H9 (cell line): ENCODE data around the gene MRPL43. TPM values are rescaled to one million over a fixed set of nuclear protein-coding genes. Genes with fewer than 3 reads are reported as not detected.

Source experiments
- DNase-seq: peaks from one replicate; pipeline ENCODE4 v3.0.0-alpha.2; 2017
- H2AFZ ChIP-seq: one replicate; pipeline ENCODE4 v1.6.1; 2013; ENCODE audit warnings: mild to moderate bottlenecking, low read length, control low read depth, moderate library complexity
- H2AK5ac ChIP-seq: 2 replicates; pipeline ENCODE4 v1.6.1; 2013; ENCODE audit warnings: low read length, control low read depth, mixed read lengths; ENCODE audit not compliant: insufficient read length
- H2BK120ac ChIP-seq: one replicate; pipeline ENCODE4 v1.6.1; 2013; ENCODE audit warnings: low read depth, mild to moderate bottlenecking, low read length, control low read depth, inconsistent platforms; ENCODE audit not compliant: poor library complexity, severe bottlenecking
- H2BK12ac ChIP-seq: 2 replicates; pipeline ENCODE4 v1.6.1; 2013; ENCODE audit warnings: low read length, control low read depth, mixed read lengths, low read depth; ENCODE audit not compliant: insufficient read length
- H2BK15ac ChIP-seq: 2 replicates; pipeline ENCODE4 v1.6.1; 2013; ENCODE audit warnings: low read depth, low read length, control low read depth
- H2BK20ac ChIP-seq: one replicate; pipeline ENCODE4 v1.6.1; 2013; ENCODE audit warnings: low read depth, mild to moderate bottlenecking, low read length, control low read depth, inconsistent platforms; ENCODE audit not compliant: poor library complexity, severe bottlenecking
- H2BK5ac ChIP-seq: 2 replicates; pipeline ENCODE4 v1.6.1; 2013; ENCODE audit warnings: low read length, control low read depth, mixed read lengths; ENCODE audit not compliant: insufficient read length
- H3K14ac ChIP-seq: 2 replicates; pipeline ENCODE4 v1.6.1; 2013; ENCODE audit warnings: low read length, control low read depth; ENCODE audit not compliant: insufficient read depth
- H3K18ac ChIP-seq: 2 replicates; pipeline ENCODE4 v1.6.1; 2013; ENCODE audit warnings: low read depth, mild to moderate bottlenecking, mixed read lengths, low read length, control low read depth; ENCODE audit not compliant: insufficient read length
- H3K23ac ChIP-seq: 2 replicates; pipeline ENCODE4 v1.6.1; 2013; ENCODE audit warnings: low read length, control low read depth, mixed read lengths, low read depth; ENCODE audit not compliant: insufficient read length
- H3K23me2 ChIP-seq: 2 replicates; pipeline ENCODE4 v1.6.1; 2013; ENCODE audit warnings: low read depth, mild to moderate bottlenecking, mixed read lengths, low read length, control low read depth; ENCODE audit not compliant: insufficient read length, poor library complexity, severe bottlenecking
- H3K27ac ChIP-seq: 2 replicates; pipeline ENCODE4 v1.5.1; 2013; ENCODE audit warnings: low read length, control low read depth, mixed read lengths, low read depth; ENCODE audit not compliant: insufficient read length
- H3K27me3 ChIP-seq: 2 replicates; pipeline ENCODE4 v1.6.1; 2013; ENCODE audit warnings: low read length, control low read depth, inconsistent platforms; ENCODE audit not compliant: insufficient read depth
- H3K4ac ChIP-seq: 2 replicates; pipeline ENCODE4 v1.6.1; 2013; ENCODE audit warnings: low read depth, mild to moderate bottlenecking, control low read depth, inconsistent platforms, low read length, moderate library complexity
- H3K4me1 ChIP-seq: 2 replicates; pipeline ENCODE4 v1.6.1; 2013; ENCODE audit warnings: low read length, control low read depth, inconsistent platforms; ENCODE audit not compliant: insufficient read depth
- H3K4me2 ChIP-seq: 2 replicates; pipeline ENCODE4 v1.6.1; 2013; ENCODE audit warnings: low read length, control low read depth, mixed read lengths; ENCODE audit not compliant: insufficient read length, insufficient read depth
- H3K56ac ChIP-seq: 2 replicates; pipeline ENCODE4 v1.6.1; 2013; ENCODE audit warnings: low read depth, mild to moderate bottlenecking, mixed read lengths, low read length, control low read depth; ENCODE audit not compliant: insufficient read length
- H3K79me1 ChIP-seq: 2 replicates; pipeline ENCODE4 v1.6.1; 2013; ENCODE audit warnings: low read depth, mild to moderate bottlenecking, moderate library complexity, low read length, control low read depth, inconsistent platforms; ENCODE audit not compliant: insufficient read depth, poor library complexity, severe bottlenecking
- H3K79me2 ChIP-seq: 2 replicates; pipeline ENCODE4 v1.6.1; 2013; ENCODE audit warnings: low read length, control low read depth, inconsistent platforms; ENCODE audit not compliant: insufficient read depth
- H3K9ac ChIP-seq: 2 replicates; pipeline ENCODE4 v1.6.1; 2013; ENCODE audit warnings: low read length, control low read depth, mixed read lengths; ENCODE audit not compliant: insufficient read length; ENCODE audit errors: extremely low read depth
- H3K9me3 ChIP-seq: one replicate; pipeline ENCODE4 v1.6.1; 2013; ENCODE audit warnings: low read depth, low read length, inconsistent platforms; ENCODE audit not compliant: control insufficient read depth
- H3T11ph ChIP-seq: one replicate; pipeline ENCODE4 v1.6.1; 2013; ENCODE audit warnings: mild to moderate bottlenecking, low read length, control low read depth, inconsistent platforms
- H4K20me1 ChIP-seq: one replicate; pipeline ENCODE4 v1.6.1; 2013; ENCODE audit not compliant: control insufficient read depth, insufficient read length, insufficient read depth
- H4K5ac ChIP-seq: 2 replicates; pipeline ENCODE4 v1.6.1; 2013; ENCODE audit warnings: low read depth, mild to moderate bottlenecking, mixed read lengths, low read length, control low read depth; ENCODE audit not compliant: insufficient read length
- H4K8ac ChIP-seq: replicated peaks from 2 replicates; pipeline ENCODE4 v1.6.1; 2013; ENCODE audit warnings: low read length, control low read depth, mixed read lengths, low read depth; ENCODE audit not compliant: insufficient read length
- H4K91ac ChIP-seq: 2 replicates; pipeline ENCODE4 v1.6.1; 2013; ENCODE audit warnings: low read depth, mild to moderate bottlenecking, moderate library complexity, mixed read lengths, low read length, control low read depth; ENCODE audit not compliant: insufficient read length
- H3K27ac Mint-ChIP-seq, 3 experiments: 2 replicates in 2 of 3; 3 replicates in 1 of 3; pipeline ENCODE4 v1.8.0; 2020 to 2021; ENCODE audit warnings: mixed read lengths in 3 of 3, mild to moderate bottlenecking in 1 of 3, moderate library complexity in 1 of 3
- H3K27me3 Mint-ChIP-seq: 2 replicates; pipeline ENCODE4 v1.8.0; 2021; ENCODE audit warnings: low read depth, mild to moderate bottlenecking, moderate library complexity, mixed read lengths
- H3K36me3 Mint-ChIP-seq, 3 experiments: 2 replicates in 2 of 3; 3 replicates in 1 of 3; pipeline ENCODE4 v1.8.0; 2020 to 2021; ENCODE audit warnings: low read depth in 3 of 3, mixed read lengths in 3 of 3; ENCODE audit not compliant: insufficient read depth in 1 of 3
- H3K4me1 Mint-ChIP-seq, 2 experiments: 2 replicates each; pipeline ENCODE4 v1.8.0; 2020; ENCODE audit warnings: mixed read lengths in 2 of 2
- H3K4me3 Mint-ChIP-seq, 2 experiments: 2 replicates in 1 of 2; 3 replicates in 1 of 2; pipeline ENCODE4 v1.8.0; 2020 to 2021; ENCODE audit warnings: mild to moderate bottlenecking in 2 of 2, mixed read lengths in 2 of 2, moderate library complexity in 1 of 2
- H3K9me3 Mint-ChIP-seq, 2 experiments: 2 replicates in 1 of 2; 3 replicates in 1 of 2; pipeline ENCODE4 v1.8.0; 2020; ENCODE audit warnings: mild to moderate bottlenecking in 2 of 2, mixed read lengths in 2 of 2, moderate library complexity in 1 of 2
- CTCF ChIP-seq: fragments of 200-600 bp; sonication (generic); conservative IDR thresholded peaks from 3 replicates; pipeline ENCODE4 v1.8.0; 2021; ENCODE audit warnings: antibody characterized with exemption, mild to moderate bottlenecking
- microRNA-seq: library from miRNA; unstranded; fragments of <30 nt; microRNA quantifications from one replicate; pipeline ENCODE4, GENCODE V29; 2020; ENCODE audit warnings: borderline microRNAs expressed
- total RNA-seq: library from RNA; stranded (reverse); gene quantifications from 2 replicates; pipeline ENCODE4 v1.2.1, GENCODE V29; 2021

Gene MRPL43
- total RNA-seq, 1 experiment from 2014 or later = 70.3 TPM

GRCh38 chr10:100939763-100940344 is 47.4 kb downstream of the MRPL43 start:
- TF ChIP-seq CTCF = no peak
- no peaks in the 10 kb centered on the region for H3K23me2 ChIP-seq
- no peaks in the 10 kb centered on the region for H3K4me1 Mint-ChIP-seq

More at GRCh38 chr10:100939763-100940344, 47.4 kb downstream of the MRPL43 start:
- Histone ChIP-seq H3K18ac (no peak overlapping the region), H3K79me2 (no peaks in the 10 kb centered on the region), H3K4me2 (no peak overlapping the region), H3T11ph (no peak overlapping the region), H2BK5ac (no peak overlapping the region), H2AK5ac (no peak overlapping the region), H3K56ac (no peak overlapping the region), H2BK15ac (no peak overlapping the region), H3K4me1 (no peaks in the 10 kb centered on the region; the same call in 1 of the 2 replicates), H3K9ac (no peak overlapping the region), H2BK20ac (no peak overlapping the region), H4K91ac (no peak overlapping the region), H3K23ac (no peak overlapping the region), H4K8ac (no peak overlapping the region), H2AFZ (no peak overlapping the region), H3K14ac (no peak overlapping the region), H4K5ac (no peak overlapping the region), H2BK120ac (no peak overlapping the region), H2BK12ac (no peak overlapping the region), H3K27me3 (no peaks in the 10 kb centered on the region), H3K79me1 (no peaks in the 10 kb centered on the region), H3K4ac (no peak overlapping the region), H3K27ac (no peak overlapping the region), H4K20me1 (no peaks in the 10 kb centered on the region), H3K9me3 (no peaks in the 10 kb centered on the region)
- peaks cover 16 to 64% (median 45%) of the 10 kb centered on the region in 3 experiments; a peak in 6 of 7 replicates for H3K36me3 Mint-ChIP-seq
- no peaks in the 10 kb centered on the region for H3K27me3 Mint-ChIP-seq
- no peaks in the 10 kb centered on the region for H3K9me3 Mint-ChIP-seq
- no peak overlapping the region for H3K4me3 Mint-ChIP-seq
- DNase-seq = no peak
- no peak overlapping the region for H3K27ac Mint-ChIP-seq

Small RNAs within 50 kb of the gene (microRNA-seq; reads per million reads assigned to microRNA genes)
- not detected for gene MIR608

Other genes with a start within 250 kb of the MRPL43 start
- gene PAX2, start 241.9 kb downstream of the MRPL43 start, total RNA-seq = not detected in 2 replicates
- gene SLF2, start 74.5 kb downstream of the MRPL43 start, total RNA-seq = 20.9 and 23.1 TPM in 2 replicates
- gene SEMA4G, start 18.0 kb downstream of the MRPL43 start, total RNA-seq = 8.1 and 8.5 TPM in 2 replicates
- 38.7 and 41.7 TPM in 2 replicates for gene TWNK, start within 50 bp of the MRPL43 start, total RNA-seq
- 69.1 and 71.3 TPM in 2 replicates for gene LZTS2, start 12.3 kb upstream of the MRPL43 start, total RNA-seq
- gene PDZD7, start 43.6 kb upstream of the MRPL43 start, total RNA-seq = 1.7 and 2.0 TPM in 2 replicates
- gene SFXN3, start 43.7 kb upstream of the MRPL43 start, total RNA-seq = 2.8 and 3.4 TPM in 2 replicates
- gene KAZALD1, start 74.5 kb upstream of the MRPL43 start, total RNA-seq = 2.9 and 3.6 TPM in 2 replicates
- gene TLX1, start 143.8 kb upstream of the MRPL43 start, total RNA-seq = not detected in 2 replicates
- gene LBX1, start 242.0 kb upstream of the MRPL43 start, total RNA-seq = not detected in 2 replicates